Adrenal gland (tissue), 12 donors: Measurements from ENCODE around the gene PTPRD. TPM values are rescaled to one million over a fixed set of nuclear protein-coding genes. Genes with fewer than 3 reads are reported as not detected.

Experiments
- DNase-seq, 7 donors: peaks; one replicate each; pipeline ENCODE4 v3.0.0-alpha.2; 2019 to 2020
- H3K27ac ChIP-seq, 5 donors: fragments of 200-600 bp; sonication (generic) in 4 of 5; 1 replicate in 3 of 5; 2 replicates in 2 of 5; pipeline versions ENCODE4 v1.5.1 to v1.8.0; 2016 to 2020; ENCODE audit warnings: mild to moderate bottlenecking in 1 of 5
- H3K27me3 ChIP-seq: fragments of 200-600 bp; 2 replicates; pipeline ENCODE4 v1.8.0; 2021
- H3K36me3 ChIP-seq, 2 donors: fragments of 200-600 bp; replicated peaks in 1 of 2; 1 replicate in 1 of 2; 2 replicates in 1 of 2; pipeline versions ENCODE4 v1.5.1 to v1.8.0; 2018 to 2022
- H3K4me1 ChIP-seq, 2 donors: fragments of 200-600 bp; replicated peaks in 1 of 2; 1 replicate in 1 of 2; 2 replicates in 1 of 2; pipeline versions ENCODE4 v1.5.1 to v1.8.0; 2018 to 2021
- H3K4me3 ChIP-seq, 4 donors: fragments of 200-600 bp; sonication (generic) in 3 of 4; one replicate each; pipeline ENCODE4 v1.5.1; 2016 to 2018
- H3K9me3 ChIP-seq, 3 donors: fragments of 200-600 bp; sonication (generic) in 1 of 3; replicated peaks in 1 of 3; 1 replicate in 2 of 3; 2 replicates in 1 of 3; pipeline versions ENCODE4 v1.5.1 to v1.8.0; 2016 to 2021
- POLR2A ChIP-seq, 2 donors: fragments of 450-650 bp; IDR thresholded peaks; one replicate each; pipeline ENCODE4 v1.6.1; 2017; ENCODE audit warnings: antibody characterized with exemption in 2 of 2, mild to moderate bottlenecking in 2 of 2, moderate library complexity in 1 of 2
- WGBS, 4 donors: extraction: QIAGEN DNeasy Blood & Tissue Kit in 2 of 4; methylation state at CpG; one replicate each; pipeline versions ENCODE4 v1.1.5 to v1.1.7; 2013 to 2017; 5-methylcytosine and 5-hydroxymethylcytosine counted together
- intact Hi-C, 2 donors: fragments of 100-400 bp; cut with DNase I; formaldehyde crosslinking; loops; one replicate each; pipeline versions ENCODE4 v1.14.1 to v1.15.0; 2022 to 2023
- polyA plus RNA-seq, 3 donors: library from polyadenylated mRNA; stranded (reverse); fragments of 200-250 nt in 2 of 3; fragments of 350-450 nt in 1 of 3; fragmentation: Illumina TruSeq in 1 of 3; extraction: RNeasy Lipid Tissue Mini Kit (QIAGEN cat#74804) in 1 of 3; gene quantifications; one replicate each; pipeline ENCODE4 v1.2.3, GENCODE V29; 2013 to 2014
- total RNA-seq, 9 donors: library from RNA; depleted of rRNA in 4 of 9; stranded (reverse); fragments of >200 nt in 4 of 9; fragments of 120-200 nt in 1 of 9; fragmentation: NEBNext Ultra II Directional in 1 of 9; extraction: Animal tissue kit (Norgen Biotek cat#: 25700) in 1 of 9; gene quantifications; one replicate each; pipeline versions ENCODE4 v1.1.0 to v1.2.4, GENCODE V29; 2013 to 2023
- TF ChIP-seq, protein P1 (sequence below), 6 experiments: fragments of 450-650 bp in 4 of 6; fragments of 200-600 bp in 2 of 6; sonication (generic) in 1 of 6; IDR thresholded peaks; 1 replicate in 5 of 6; 2 replicates in 1 of 6; pipeline versions ENCODE4 v1.5.1 to v1.8.0; 2016 to 2021; ENCODE audit warnings: antibody characterized with exemption in 6 of 6, mild to moderate bottlenecking in 2 of 6, moderate library complexity in 1 of 6
- donor health status: healthy with polysubstance abuse.
- donor health status: Bipolar disorder and iron deficiency.
- donor health status: DM: yes; HTN: yes; CAD: no.
- donor health status: DM: no; HTN: no; CAD: no.
- donor health status: DM: no; HTN: no; CAD: no.
- donor health status: DM: yes; HTN: yes; CAD: no.

Gene PTPRD
- total and polyA plus RNA-seq, 12 donors: 0.61 to 71.2 (median 4.5) TPM

DNA sequence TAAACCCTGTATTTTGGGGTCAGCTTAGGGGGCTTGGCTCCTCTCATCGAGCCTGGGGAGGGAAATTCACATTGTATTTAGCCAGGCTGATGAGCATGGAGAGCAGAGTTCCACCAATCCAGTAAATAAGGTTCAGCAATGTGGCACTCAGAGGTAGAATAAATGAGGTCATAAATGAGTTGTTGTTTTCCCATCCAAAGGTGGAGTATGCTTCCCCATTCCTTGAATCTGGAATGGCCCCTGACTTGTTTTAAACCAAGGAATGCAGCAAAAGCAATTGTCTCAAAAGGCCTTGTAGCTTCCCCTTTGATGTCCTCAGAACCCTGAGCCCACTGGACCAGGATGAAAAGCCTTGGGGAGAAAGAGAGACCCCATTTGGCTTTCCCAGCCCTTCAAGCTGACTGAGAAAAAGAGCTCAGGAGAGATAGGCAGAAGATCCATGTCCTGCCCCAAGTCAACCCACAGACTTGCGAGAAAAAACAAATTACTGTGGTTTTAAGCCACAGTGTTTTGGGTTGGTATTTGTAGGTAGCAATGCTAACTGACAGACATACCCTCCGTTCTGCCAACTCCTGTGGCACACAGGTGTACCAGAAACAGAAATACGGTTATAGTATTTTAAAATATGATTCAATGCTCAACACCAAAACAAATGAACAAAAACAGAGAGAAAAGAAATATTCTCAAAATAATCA, 2247.2 kb downstream of the PTPRD start:
- no peaks in the 10 kb centered on the region for H3K36me3 ChIP-seq
- no peak overlapping the region for H3K27ac ChIP-seq
- no peaks in the 10 kb centered on the region for H3K27me3 ChIP-seq
- H3K9me3 ChIP-seq: no peaks in the 10 kb centered on the region
- 74 to 86% (median 82%) methylated on average over 4 of the region's 4 CpGs for WGBS, 4 donors
- no peaks in the 10 kb centered on the region for H3K4me1 ChIP-seq
- DNase-seq: no peak
- no peak for TF ChIP-seq POLR2A (IDR thresholded peaks at IDR 0.05)
- TF ChIP-seq, protein P1, sequence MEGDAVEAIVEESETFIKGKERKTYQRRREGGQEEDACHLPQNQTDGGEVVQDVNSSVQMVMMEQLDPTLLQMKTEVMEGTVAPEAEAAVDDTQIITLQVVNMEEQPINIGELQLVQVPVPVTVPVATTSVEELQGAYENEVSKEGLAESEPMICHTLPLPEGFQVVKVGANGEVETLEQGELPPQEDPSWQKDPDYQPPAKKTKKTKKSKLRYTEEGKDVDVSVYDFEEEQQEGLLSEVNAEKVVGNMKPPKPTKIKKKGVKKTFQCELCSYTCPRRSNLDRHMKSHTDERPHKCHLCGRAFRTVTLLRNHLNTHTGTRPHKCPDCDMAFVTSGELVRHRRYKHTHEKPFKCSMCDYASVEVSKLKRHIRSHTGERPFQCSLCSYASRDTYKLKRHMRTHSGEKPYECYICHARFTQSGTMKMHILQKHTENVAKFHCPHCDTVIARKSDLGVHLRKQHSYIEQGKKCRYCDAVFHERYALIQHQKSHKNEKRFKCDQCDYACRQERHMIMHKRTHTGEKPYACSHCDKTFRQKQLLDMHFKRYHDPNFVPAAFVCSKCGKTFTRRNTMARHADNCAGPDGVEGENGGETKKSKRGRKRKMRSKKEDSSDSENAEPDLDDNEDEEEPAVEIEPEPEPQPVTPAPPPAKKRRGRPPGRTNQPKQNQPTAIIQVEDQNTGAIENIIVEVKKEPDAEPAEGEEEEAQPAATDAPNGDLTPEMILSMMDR (IDR thresholded peaks at IDR 0.05): no peak
- no peak overlapping the region for H3K4me3 ChIP-seq
- intact Hi-C loops: no loop called here

DNA sequence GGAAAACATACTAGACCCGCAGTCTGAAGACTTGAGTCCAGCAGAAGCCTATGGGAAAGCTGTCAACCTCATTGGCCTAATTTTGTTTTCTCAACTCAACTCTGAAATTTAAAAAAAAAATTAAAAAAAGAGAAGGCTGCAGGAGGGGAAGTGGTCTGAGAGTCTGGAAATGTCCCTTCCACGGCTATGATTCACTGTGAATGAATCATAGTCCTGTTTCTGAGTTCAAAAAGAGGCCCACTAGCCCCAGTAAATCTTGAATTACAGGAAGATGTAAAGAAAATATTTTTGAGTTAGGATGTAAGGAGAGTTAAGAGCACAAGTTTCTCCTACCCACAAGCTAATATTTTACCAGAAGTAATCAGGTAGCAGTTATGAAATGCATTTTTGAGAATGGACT, 2247.8 kb downstream of the PTPRD start:
- Histone ChIP-seq H3K27me3 (no peaks in the 10 kb centered on the region), H3K4me3 (no peak overlapping the region), H3K9me3 (no peaks in the 10 kb centered on the region), H3K27ac (no peak overlapping the region), H3K4me1 (no peaks in the 10 kb centered on the region), H3K36me3 (no peaks in the 10 kb centered on the region)
- intact Hi-C loops: no loop called here
- 34 to 55% (median 41%) methylated on average over 2 of the region's 2 CpGs for WGBS, 4 donors
- DNase-seq: no peak
- no peak for TF ChIP-seq POLR2A (IDR thresholded peaks at IDR 0.05)
- TF ChIP-seq, protein P1 (IDR thresholded peaks at IDR 0.05): no peak

DNA sequence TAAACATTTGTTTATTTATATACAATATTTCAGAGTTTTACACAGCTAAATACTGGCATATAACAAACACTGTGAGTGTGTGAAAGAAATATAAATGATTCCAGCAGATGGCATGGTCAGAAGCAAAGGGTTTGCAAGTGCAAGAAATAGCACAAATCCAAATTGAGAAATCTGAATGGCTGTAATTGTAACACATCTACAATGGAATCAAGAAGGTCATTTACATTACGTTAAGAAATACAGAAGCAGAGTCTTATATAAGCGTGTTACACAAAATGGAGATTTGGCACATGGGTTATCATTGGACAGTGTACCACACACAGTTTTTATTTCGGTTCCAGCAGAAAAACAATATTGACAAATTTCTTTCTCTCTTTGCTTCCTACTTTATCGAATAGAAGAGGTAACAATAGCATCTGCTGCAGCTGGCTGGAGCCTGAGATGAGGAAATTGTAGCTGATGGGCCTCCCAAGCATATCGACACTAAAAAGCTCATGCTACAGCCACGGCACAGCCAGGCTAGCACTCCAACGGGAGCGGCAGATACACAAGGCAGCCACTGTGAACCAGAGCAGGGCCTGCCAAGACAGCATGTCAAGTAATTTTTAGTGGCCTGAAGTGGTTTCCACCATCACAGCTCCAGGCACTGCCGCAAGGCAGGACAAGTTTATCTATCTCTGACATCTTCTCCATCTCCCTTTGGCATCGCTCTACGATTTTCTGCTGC, 2248.6 kb downstream of the PTPRD start:
- no peaks in the 10 kb centered on the region for H3K27me3 ChIP-seq
- intact Hi-C loops: no loop called here
- H3K27ac ChIP-seq: no peak overlapping the region
- H3K4me1 ChIP-seq: no peaks in the 10 kb centered on the region
- WGBS, 4 donors: 86 to 90% (median 88%) methylated on average over 11 of the region's 11 CpGs
- TF ChIP-seq, protein P1 (IDR thresholded peaks at IDR 0.05): no peak
- no peak for TF ChIP-seq POLR2A (IDR thresholded peaks at IDR 0.05)
- H3K4me3 ChIP-seq: no peak overlapping the region
- no peaks in the 10 kb centered on the region for H3K9me3 ChIP-seq
- no peak for DNase-seq
- no peaks in the 10 kb centered on the region for H3K36me3 ChIP-seq

DNA sequence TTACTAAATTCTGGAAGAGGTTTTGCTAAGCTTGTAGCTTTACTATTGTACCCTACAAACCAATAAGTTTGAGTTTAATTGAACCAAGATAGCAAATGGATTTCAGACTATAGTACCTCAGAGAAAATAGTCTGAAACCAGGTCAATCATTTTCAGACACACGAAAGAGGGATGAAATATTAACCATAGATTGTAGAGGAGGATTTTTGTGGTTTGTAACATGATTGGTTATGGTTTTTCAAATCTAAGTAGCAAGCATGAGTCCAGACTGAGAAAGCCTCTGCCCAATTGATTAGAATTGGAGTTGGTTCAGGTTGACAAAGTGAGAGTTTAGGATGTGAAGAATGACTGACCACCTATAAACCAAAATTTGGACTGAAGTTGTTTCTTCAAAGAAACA, 2250.6 kb downstream of the PTPRD start:
- no peak for DNase-seq
- intact Hi-C loops: no loop called here
- no peak overlapping the region for H3K4me3 ChIP-seq
- H3K27ac ChIP-seq: no peak overlapping the region
- no peaks in the 10 kb centered on the region for H3K4me1 ChIP-seq
- no peaks in the 10 kb centered on the region for H3K27me3 ChIP-seq
- H3K36me3 ChIP-seq: no peaks in the 10 kb centered on the region
- TF ChIP-seq POLR2A (IDR thresholded peaks at IDR 0.05): no peak
- TF ChIP-seq, protein P1 (IDR thresholded peaks at IDR 0.05): no peak
- WGBS, 4 donors: 60 to 78% (median 72%) methylated on average over 1 of the region's 1 CpG
- no peaks in the 10 kb centered on the region for H3K9me3 ChIP-seq
